ENCODE results near the gene PREX1.

DNA sequence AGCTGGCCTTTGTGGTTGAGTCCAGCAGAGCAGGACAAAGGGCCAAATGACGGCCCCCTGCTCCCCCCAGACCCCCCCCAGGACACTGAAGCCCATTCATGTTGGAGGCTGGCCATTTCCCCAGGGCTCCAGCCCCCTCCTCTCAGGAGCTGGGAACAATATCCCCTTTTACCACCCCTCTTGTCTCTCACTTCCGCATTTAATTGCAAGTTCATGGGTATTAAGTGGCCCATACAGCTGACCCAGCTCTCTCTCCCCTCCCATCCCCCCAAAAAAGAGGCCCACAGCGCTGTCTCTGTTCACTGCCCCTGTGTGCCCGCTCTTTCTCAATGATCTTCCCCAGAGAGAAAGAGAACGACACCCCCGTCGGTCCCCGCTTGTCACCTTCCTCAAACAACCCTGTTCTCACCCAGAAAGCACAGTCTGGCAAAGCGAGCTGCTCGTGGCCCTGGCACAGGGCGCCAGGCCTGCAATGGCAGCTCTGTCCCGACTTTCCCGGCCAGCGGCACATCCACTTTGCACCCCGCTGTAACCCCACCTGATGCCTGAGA lies 30.4 kb downstream of the PREX1 start:
- TF ChIP-seq, protein P1, sequence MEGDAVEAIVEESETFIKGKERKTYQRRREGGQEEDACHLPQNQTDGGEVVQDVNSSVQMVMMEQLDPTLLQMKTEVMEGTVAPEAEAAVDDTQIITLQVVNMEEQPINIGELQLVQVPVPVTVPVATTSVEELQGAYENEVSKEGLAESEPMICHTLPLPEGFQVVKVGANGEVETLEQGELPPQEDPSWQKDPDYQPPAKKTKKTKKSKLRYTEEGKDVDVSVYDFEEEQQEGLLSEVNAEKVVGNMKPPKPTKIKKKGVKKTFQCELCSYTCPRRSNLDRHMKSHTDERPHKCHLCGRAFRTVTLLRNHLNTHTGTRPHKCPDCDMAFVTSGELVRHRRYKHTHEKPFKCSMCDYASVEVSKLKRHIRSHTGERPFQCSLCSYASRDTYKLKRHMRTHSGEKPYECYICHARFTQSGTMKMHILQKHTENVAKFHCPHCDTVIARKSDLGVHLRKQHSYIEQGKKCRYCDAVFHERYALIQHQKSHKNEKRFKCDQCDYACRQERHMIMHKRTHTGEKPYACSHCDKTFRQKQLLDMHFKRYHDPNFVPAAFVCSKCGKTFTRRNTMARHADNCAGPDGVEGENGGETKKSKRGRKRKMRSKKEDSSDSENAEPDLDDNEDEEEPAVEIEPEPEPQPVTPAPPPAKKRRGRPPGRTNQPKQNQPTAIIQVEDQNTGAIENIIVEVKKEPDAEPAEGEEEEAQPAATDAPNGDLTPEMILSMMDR (conservative IDR thresholded peaks at IDR 0.05; ENCODE audit: low read length) = no peak
- TF ChIP-seq EZH2phosphoT487 (IDR thresholded peaks at IDR 0.05; ENCODE audit: borderline replicate concordance, low read depth, low read length) = no peak

Measured in OCI-LY7 (cell line).